Right ventricle myocardium inferior (tissue), 1 donor: Measurements from ENCODE around the gene ANKRD52. TPM values are rescaled to one million over a fixed set of nuclear protein-coding genes. Genes with fewer than 3 reads are reported as not detected.

Source experiments
- ATAC-seq: fragments of 200-7000 bp; cut with Tn5 transposase; one replicate; pipeline ENCODE4 v1.9.1; 2020; ENCODE audit warnings: mild to moderate bottlenecking, moderate library complexity
- DNase-seq: peaks from one replicate; pipeline ENCODE4 v3.0.0; 2021; ENCODE audit errors: missing footprints
- intact Hi-C: fragments of 100-400 bp; cut with DNase I; formaldehyde crosslinking; loops from one replicate; pipeline ENCODE4 v1.11.0; 2022
- total RNA-seq: library from RNA; stranded (reverse); fragmentation: NEBNext Ultra II Directional; extraction: Animal tissue kit (Norgen Biotek cat#: 25700); gene quantifications from one replicate; pipeline ENCODE4 v1.2.1, GENCODE V29; 2021
- donor health status: DM: no; HTN: yes; CAD: no; lungs with severe emphysema.

Gene ANKRD52
- total RNA-seq, 1 donor from 2014 or later: 23.9 TPM

GRCh38 chr12:56193025-56193578, 65.1 kb downstream of the ANKRD52 start:
- intact Hi-C loops: loop anchor here (1.0 kb wide), 2 partner anchors 31 to 275 kb away; partner anchors contain the start of genes NABP2 and SPRYD4
- DNase-seq (no peak), ATAC-seq (no peak)

- intact Hi-C loops: no loop called here
- ATAC-seq (no peak), DNase-seq (no peak)
Measured at GRCh38 chr12:56192582-56192981, 65.6 kb downstream of the ANKRD52 start.

- intact Hi-C loops: loop anchor here (1.0 kb wide), 1 partner anchor 274 kb away; no protein-coding TSS in a partner anchor
- ATAC-seq (no peak), DNase-seq (no peak)
Measured at GRCh38 chr12:56190695-56191155, 67.5 kb downstream of the ANKRD52 start.

GRCh38 chr12:56189918-56190694, 68.1 kb downstream of the ANKRD52 start:
- ATAC-seq (peak; percentile 53), DNase-seq (peak; percentile 82)
- intact Hi-C loops: loop anchor here (1.0 to 2.0 kb wide), 4 partner anchors 31 to 451 kb away; partner anchors contain the start of gene MYL6

- ATAC-seq (peak; percentile 89), DNase-seq (peak; percentile 90)
- intact Hi-C loops: loop anchor here (1.0 to 2.0 kb wide), 3 partner anchors 31 to 451 kb away; partner anchors contain the start of gene MYL6
Measured at GRCh38 chr12:56189099-56189917, 68.9 kb downstream of the ANKRD52 start, which contains the start of gene SMARCC2. Gene SMARCC2, minus strand, starts transcription at chr12:56189483. Its CDS starts 22 bp downstream, at chr12:56189461.

GRCh38 chr12:56188778-56189098, 69.4 kb downstream of the ANKRD52 start:
- intact Hi-C loops: loop anchor here (1.0 to 2.0 kb wide), 3 partner anchors 30 to 450 kb away; partner anchors contain the start of gene MYL6
- ATAC-seq (no peak), DNase-seq (no peak)

- intact Hi-C loops: loop anchor here (2.0 kb wide), 2 partner anchors 29 to 449 kb away; partner anchors contain the start of gene MYL6
- DNase-seq (no peak), ATAC-seq (no peak)
Measured at GRCh38 chr12:56188131-56188777, 69.9 kb downstream of the ANKRD52 start.

Other genes with a start within 250 kb of the ANKRD52 start
- 9.5 TPM for gene IKZF4, start 237.3 kb downstream of the ANKRD52 start, total RNA-seq
- 35.5 TPM for gene RPS26, start 216.5 kb downstream of the ANKRD52 start, total RNA-seq
- gene ERBB3, start 178.2 kb downstream of the ANKRD52 start, total RNA-seq: 2.8 TPM
- gene PA2G4, start 153.8 kb downstream of the ANKRD52 start, total RNA-seq: 69.7 TPM
- gene RPL41, start 141.8 kb downstream of the ANKRD52 start, total RNA-seq: 2,099 TPM
- gene ZC3H10, start 140.1 kb downstream of the ANKRD52 start, total RNA-seq: 7.3 TPM
- gene ESYT1, start 130.1 kb downstream of the ANKRD52 start, total RNA-seq: 33.6 TPM
- 45.8 TPM for gene MYL6B, start 105.8 kb downstream of the ANKRD52 start, total RNA-seq
- 673 TPM for gene MYL6, start 100.0 kb downstream of the ANKRD52 start, total RNA-seq
- gene SMARCC2, start 68.9 kb downstream of the ANKRD52 start, total RNA-seq: 68.8 TPM
- gene RNF41, start 36.5 kb downstream of the ANKRD52 start, total RNA-seq: 53.8 TPM
- 22.2 TPM for gene NABP2, start 34.0 kb downstream of the ANKRD52 start, total RNA-seq
- not detected for gene SLC39A5, start 28.3 kb downstream of the ANKRD52 start, total RNA-seq
- gene COQ10A, start 8.6 kb upstream of the ANKRD52 start, total RNA-seq: 130 TPM
- 799 TPM for gene CS, start 41.9 kb upstream of the ANKRD52 start, total RNA-seq
- gene CNPY2, start 57.6 kb upstream of the ANKRD52 start, total RNA-seq: 36.5 TPM
- gene PAN2, start 75.6 kb upstream of the ANKRD52 start, total RNA-seq: 45.1 TPM
- not detected for gene IL23A, start 80.5 kb upstream of the ANKRD52 start, total RNA-seq
- gene STAT2, start 101.7 kb upstream of the ANKRD52 start, total RNA-seq: 31.6 TPM
- not detected for gene APOF, start 104.5 kb upstream of the ANKRD52 start, total RNA-seq
- 3.2 TPM for gene TIMELESS, start 191.0 kb upstream of the ANKRD52 start, total RNA-seq
- gene MIP, start 196.3 kb upstream of the ANKRD52 start, total RNA-seq: not detected
- 3.1 TPM for gene SPRYD4, start 210.2 kb upstream of the ANKRD52 start, total RNA-seq
- gene GLS2, start 229.8 kb upstream of the ANKRD52 start, total RNA-seq: 0.76 TPM